RPMI8226 (cell line): ENCODE results near the gene CACNB1.
A peak's percentile ranks its signal among the peaks of the same experiment; 100 is the strongest.

Experiments used
- DNase-seq: peaks from one replicate; pipeline ENCODE4 v3.0.0-alpha.2; 2015

The CACNB1 gene

DNA sequence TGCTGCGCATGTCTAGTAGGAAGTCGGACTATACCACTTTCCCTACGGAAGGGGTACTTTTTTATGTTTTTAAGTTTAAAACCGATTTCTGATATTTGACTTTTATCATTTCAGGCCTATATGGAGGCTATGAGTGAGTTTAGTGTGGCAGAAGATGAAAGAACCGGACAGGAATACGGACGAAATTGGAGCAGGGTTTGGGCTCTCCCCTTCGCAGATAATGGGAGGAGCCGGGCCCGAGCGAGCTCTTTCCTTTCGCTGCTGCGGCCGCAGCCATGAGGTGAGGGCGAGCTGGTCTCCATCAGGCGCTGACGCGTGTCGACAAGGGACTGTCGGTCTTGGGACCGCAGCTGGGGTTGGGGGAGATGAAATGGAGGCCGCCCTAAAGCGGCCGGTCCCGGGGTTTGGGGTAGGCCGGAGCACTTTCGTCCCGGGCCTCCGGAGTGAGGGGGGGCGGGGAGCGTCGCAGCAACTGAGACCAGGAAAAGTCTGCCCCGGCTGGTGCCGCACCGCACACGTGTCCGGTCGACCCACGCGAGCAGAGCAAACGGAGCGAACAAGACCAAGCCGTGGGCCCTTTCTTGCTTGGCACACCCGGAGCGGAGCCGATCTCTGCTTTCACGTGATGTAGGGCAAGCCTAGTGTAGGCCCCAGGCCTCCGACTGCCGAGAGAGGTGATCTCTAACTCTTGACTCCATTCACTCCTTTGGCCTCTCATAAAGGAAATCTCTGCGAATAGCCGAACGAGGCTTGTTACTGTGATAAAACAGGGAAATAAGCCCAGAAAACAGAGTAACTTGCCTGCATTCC lies 2.8 kb upstream of the CACNB1 start, which contains the start of gene RPL19:
RPL19 (plus strand) TSS at position 214 of the 810 bp plus-strand sequence; CDS start at position 276, 62 bp downstream.
- DNase-seq = peak; percentile 84

DNA sequence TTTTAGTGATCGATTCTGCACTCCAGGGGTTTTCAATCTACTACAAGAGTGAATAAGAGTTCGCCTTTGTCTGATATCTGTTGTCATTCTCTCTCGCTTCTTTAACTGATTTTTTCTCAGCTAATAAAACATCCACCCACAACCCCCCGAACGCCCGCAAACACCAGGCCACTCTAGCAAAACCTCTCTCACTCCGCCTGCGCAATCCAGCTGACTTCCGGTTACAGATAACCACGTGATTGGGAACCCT lies 2.3 kb upstream of the CACNB1 start:
- peak; percentile 95 for DNase-seq

DNA sequence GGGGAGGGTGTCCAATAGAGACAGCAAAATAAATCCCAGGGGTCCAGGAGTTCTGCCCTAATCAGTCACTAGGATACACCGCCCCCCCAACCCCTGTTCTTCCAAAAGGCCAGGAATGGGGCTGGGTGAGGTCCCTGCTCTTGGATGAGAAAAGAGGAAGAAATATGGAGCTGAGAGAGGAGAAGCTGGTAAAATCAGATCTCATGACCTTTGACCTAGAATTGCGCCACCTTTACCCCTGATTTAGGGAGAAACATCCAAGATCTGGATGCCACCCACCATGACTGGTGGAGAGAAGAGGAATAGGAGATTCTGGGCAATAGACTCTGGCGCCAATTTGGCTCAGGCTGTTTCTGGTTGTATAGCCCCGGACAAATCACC lies 707 bp upstream of the CACNB1 start:
- DNase-seq = no peak

DNA sequence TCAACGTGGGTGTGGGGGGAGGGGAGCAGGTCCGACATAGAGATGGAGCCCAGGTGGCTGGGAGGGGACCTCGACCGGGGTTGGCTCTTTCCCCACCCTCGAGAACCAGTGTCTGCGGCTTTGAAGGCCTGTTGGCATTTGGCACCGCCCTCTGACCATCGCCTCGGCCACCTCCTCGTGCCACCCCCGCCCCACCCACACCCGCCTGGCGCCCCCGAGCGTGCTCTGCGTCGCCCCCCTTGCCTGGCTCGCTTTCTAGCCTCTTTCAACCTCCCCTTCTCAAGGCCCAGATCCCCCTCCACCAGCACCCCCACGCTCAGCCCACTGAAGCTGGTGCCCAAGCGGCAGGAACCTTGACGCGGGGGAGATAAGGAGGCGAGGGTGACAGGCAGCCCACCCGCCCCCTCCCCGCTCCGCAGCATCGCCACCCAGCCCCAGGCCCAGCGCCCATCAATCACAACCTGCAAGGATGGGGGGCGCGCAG lies 619 bp downstream of the CACNB1 start:
- peak; percentile 78 for DNase-seq

DNA sequence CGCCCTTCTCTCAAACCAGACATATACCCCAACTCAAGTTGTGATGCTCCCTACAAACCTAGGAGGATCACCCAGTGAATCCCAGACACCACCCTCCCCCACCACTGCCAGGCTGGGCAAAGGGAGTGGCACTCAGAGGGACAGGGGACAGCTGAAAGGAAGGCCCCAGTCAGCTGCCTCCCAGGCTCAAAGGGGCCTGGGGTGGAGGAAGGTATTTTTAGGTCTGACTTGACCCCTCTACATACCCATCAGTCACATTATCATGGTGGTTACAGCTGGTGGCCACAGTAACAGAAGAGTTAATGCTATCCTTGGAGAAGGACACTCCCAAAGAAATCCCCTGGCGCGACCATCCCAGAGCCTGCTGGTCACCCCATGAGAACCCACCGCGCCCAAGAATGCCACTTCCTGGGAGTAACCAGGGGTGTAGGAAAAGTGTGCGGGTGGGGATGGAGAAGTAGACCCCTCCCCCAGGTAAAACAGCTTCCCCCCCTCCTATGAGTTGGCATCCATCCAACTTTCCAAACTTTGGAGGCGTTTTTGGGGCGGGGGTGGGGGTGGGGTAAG lies 1.1 kb downstream of the CACNB1 start:
- DNase-seq = no peak

DNA sequence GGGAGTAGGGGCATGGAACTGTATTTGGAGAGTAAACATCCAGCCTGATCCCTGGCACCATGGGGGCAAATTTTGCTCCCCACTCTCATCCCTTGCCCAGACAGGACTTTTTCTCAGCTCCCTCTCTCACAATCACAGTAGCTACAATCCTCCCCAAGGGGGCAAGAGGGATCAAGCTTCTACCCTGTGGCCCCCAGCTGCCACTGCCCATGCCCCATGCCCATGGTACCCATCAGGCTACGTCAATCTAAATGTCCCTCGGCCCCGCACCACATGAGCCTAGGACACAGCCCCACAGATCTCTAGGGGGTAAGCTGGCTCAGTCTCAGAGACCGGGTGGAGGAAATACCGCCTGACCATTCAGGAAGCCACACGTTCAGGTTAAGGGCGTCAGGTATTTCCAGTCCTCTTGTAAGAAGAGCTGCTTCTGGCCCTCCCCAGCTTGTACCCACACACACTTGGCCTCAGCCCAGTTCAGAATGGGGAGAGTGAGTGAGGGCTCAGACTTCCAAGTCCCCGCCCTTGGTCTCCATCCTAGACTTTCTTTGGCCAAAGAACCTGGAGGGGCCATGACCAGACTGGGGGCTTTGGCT lies 1.8 kb downstream of the CACNB1 start:
- peak; percentile 72 for DNase-seq

DNA sequence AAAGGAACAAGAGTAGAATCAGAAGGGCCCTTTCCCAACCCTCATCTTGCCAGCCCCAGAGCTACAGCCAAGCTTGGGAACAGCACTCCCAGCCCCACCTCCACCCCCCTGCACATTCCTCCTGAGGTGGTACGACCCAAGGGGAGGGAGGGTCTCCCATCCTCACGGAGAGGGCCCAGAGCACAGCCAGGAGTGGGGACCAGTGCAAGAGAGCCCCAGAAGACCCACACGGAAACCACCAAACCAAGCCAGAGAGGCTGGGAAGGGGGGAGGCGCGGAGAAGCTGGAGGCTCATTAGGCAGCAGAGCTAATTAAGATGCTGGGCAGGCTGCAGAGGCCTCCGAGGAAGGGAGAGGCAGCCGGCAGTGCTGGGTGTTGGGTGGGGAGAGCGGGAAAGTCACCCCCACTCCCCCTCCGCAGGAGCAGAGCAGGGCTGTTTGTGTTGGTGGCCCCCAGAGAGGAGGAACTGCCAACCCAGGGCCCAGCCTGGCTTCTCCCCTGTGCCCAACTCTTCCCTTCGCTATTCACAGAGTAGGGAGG lies 2.4 kb downstream of the CACNB1 start:
- DNase-seq = no peak

DNA sequence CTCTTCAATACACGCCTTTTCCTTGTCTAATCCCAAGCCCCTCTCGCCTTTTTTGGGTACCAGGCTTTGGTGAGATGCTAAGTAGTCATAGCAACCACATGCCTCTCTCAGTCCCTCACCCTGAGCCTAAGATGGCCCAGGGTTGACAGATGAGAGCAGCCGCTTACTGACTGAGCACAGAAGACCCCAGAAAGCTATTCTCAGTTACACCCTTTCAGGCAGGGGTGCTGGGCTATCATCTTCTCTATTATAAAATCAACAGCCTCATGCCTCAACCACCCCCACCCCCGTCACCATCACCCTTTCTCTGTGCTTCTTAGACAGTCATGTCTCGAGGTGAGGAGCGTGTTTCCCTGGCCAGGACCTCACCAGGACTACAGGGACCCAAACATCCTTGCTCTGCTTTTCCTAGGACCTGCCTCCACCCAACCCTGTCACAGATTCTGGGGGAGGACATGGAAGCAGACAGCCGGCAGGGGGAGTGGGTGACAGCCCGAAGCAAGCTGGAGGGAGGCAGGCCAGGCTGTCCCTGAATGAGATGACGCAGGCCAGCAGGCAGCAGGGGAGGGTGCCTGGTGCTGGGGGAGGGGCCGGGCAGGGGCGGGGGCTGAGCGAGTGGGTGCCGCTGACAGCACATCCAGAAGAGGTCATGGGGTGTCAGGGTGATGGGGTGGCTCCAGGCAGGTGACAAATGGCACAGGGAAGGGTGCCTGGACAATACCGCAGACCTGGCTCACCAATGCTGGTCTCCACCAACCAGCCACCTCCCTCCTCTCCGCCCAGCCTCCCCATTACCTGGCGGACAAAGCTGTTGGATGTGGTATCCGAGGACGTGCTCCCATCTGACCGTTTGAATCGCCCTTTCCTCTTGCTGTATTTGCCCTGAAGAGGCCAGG lies 3.1 kb downstream of the CACNB1 start:
- no peak for DNase-seq

DNA sequence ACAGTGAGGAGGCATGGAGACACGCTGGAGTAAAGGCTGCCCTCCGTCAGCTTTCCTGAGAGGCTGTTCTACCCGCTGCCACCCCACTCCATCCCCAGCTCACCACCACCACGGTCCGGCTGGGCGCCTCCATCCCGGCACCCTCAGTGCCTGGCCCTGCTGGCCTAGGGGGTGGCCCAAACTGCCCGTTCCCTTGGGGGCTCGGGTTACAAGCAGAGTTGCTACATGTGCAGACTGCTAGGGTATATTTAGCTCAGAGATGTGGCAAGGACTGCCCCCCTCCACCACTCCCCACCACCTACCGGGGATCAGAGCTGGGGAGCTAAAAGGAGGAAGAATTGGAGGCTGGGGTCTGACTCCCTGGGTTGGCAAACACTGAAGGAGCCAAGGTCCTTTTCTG lies 4.1 kb downstream of the CACNB1 start:
- no peak for DNase-seq

DNA sequence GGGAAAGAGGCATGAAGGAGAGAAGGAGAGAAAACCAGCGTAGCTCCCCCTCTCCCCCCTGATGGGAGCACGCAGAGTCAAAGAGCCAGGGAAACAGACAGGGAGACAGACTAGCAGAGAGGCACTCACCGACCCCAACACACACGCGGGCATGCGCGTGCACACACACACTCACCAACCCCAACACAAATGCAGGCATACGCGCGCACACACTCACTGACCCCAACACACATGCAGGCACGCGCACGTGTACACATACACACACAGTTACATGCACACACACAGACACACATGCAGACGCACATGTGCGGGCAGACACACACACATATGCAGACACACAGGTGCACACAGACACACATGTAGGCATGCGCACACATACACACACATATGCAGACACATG lies 4.6 kb downstream of the CACNB1 start:
- DNase-seq = no peak

DNA sequence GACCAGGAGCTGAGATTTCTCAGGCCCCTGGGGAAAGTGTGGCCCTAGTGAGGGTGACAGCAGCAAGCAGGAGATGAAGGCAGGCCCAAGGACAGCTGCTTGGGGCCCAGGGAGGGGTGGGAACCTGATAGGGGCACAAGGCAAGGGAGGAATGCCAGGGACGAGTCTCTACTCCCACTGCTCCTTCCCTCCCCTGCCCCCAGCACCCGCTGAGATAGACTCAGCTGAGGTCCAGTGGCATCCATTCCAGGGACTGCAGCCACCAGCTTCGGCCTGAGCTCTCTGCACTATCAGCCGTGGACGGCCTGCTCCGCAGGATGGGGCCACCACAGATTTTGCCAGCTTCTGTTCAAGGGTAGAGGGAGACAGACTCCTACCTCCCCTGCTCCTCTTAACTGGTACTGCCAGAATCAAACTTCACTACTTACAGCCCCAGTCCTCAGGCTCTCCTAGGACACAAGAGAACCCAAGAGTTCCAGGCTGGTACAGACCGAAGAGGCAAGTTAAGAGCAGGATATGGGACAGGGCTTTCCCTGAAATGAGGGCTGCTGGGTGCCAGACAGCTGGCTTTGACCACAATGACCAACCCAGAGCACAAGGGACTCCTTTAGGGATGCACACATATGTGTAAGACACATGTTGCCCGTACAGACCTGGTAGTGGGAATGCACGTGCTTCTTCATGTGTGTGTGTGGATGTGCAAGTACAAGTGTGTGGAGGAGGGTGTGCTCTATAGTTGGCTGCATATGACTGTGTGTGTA lies 5.5 kb downstream of the CACNB1 start:
- no peak for DNase-seq

DNA sequence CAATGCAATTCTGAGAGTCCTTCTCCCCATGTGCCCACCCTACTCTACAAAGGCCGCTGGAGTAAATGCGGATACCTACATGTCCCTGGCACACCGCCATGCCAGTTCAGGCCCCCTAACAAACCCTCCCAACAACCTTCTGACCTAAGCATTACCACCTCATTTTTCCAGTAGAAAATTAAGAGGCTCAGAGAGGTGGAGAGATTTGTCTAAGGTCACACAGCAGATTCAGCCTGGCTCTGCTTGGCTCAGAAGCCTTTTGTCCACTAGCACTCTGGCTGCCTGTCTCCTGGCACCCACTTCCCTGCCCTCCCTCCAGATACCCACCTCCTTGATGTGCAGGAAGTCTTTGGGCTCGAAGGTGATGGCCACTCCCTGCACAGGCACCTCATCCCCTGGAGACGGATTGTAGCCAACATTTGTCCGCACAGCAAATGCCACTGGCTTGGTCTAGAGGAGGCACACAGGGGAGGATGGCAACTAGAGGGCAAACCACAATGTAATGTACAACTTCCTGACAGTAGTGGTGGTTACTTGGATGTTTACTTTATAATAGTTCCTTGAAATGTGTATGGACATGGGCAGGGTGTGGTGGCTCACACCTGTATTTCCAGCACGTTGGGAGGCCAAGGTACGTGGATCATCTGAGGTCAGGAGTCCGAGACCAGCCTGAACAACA lies 10.2 kb downstream of the CACNB1 start:
- DNase-seq = no peak

DNA sequence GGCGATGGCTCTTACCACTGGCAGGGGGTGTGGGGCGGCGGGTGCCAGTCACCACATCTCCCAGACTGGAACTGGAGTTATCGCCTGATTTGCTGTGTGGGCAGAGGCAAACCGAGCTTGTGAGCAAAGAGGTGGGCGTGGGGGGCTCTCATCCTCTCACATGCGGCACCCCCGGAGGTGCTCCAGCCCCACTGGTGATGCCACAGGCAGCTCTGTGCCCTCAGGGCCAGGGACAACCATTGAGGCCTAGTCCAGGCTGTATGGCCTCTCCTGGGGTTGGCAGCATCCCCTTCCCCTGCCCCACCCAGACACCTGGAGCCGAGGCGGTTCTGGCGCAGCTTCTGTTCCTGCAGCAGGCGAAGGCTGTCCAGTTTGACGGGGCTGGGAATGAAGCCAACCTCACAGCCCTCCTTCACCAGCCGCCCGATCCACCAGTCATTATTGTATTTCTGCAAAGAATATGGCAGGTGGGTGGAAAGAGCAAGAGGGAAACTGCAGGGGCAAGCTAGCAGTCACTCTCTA lies 10.9 kb downstream of the CACNB1 start:
- DNase-seq = no peak

DNA sequence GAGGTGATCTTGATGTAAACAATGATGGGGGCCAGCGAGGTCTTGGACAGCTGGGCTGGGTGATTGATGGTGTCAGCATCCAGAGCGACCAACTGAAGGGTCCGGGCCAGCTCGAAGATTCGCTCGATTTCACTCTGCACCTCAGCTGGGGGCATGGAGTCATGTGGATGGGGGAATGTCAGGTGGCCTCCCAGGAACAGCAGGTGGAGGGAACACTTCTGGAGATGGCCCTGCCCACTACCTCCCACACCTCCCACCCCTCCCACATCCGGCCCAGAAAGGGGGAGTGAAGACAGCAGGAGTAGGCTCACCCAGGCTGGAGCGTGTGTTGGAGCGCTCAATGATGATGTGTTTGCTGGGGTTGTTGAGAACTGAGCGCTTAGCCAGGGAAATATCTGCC lies 13.7 kb downstream of the CACNB1 start:
- no peak for DNase-seq

DNA sequence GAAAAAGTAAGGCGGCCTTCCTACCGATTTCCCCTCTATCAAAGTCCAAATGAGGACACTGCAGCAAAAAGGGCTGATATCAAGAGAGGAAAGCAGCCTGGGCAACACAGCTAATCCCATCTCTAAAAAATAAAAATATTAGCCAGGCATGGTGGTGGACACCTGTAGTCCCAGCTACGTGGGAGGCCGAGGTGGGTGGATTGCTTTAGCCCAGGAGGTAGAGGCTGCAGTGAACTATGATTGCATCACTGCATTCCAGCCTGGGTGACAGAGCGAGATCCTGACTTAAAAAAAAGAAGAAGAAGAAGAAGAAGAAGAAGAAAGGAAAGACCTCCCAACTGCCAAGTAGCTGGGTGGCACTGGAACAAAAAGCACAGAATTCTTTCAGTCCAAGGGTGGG lies 14.4 kb downstream of the CACNB1 start:
- no peak for DNase-seq

DNA sequence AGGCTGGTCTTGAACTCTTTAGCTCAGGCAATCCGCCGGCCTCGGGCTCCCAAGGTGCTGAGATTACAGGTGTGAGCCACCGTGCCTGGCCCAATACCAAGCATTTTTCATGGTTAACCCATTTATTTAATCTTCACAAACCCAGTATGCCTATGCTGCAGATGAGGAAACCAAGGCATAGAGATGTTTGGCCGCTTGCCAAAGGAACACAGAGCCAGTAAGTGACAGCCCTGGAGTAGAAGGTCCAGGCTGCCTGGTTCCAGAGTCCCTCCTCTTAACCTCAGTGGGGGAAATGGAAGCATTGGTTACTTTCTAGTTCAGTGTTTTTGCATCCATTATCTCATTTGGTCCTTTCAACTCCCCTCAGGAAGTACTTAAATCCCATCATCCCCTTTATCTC lies 16.2 kb downstream of the CACNB1 start:
- DNase-seq = no peak

DNA sequence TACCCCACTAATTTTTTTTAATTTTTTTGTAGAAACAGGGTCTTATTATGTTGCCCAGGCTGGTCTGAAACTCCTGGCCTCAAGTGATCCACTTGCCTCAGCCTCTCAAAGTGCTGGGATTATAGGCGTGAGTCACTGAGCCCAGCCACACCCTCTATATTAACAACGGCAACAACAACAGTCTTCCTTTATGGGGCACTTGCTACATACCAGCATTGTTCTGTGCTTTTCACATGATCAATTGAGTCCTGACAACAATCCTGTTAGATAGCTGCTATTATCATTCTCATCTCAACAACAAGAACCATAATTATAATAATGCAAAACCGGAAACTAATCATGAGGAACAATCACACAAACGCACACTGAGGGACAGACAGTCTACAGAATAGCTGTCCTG lies 18.9 kb downstream of the CACNB1 start:
- DNase-seq = no peak

DNA sequence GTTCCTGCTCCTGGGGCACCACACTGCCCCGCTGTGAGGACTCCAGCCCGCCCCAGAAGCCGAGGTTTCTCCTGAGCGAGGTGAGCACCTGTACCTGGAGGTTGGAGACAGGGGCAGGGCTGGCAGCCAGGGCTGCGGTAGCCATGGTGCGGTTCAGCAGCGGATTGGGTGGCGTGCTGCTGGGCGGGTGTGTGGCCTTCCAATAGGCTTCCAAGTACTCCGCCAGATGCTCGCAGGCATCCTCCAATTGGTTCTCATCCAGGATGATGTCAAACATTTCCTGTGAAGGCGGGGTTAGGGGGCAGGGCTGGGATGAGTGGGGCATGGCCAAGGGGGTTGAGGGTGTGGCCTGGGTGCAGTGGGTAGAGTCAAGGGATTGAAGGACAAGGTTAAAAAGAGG lies 20.2 kb downstream of the CACNB1 start:
- DNase-seq = no peak

DNA sequence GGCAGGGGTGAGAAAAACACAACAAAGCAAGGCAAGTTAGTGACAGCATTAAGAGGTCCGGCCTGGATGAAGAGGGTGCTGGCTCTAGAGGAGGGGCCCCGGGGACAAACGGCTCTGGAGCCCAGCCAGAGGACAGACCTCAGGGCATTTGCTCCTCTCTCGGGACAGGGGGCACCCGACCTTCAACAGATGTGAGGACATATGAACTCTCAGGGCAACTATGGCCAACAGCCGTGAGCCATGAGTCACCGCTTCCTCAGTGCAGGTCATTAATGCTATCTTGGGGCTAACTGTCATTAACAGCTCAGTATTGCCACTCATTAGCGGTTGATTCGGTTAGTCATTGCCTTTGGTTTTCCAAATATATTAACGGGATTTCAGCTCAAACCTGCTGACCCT lies 21.8 kb downstream of the CACNB1 start:
- DNase-seq = no peak

DNA sequence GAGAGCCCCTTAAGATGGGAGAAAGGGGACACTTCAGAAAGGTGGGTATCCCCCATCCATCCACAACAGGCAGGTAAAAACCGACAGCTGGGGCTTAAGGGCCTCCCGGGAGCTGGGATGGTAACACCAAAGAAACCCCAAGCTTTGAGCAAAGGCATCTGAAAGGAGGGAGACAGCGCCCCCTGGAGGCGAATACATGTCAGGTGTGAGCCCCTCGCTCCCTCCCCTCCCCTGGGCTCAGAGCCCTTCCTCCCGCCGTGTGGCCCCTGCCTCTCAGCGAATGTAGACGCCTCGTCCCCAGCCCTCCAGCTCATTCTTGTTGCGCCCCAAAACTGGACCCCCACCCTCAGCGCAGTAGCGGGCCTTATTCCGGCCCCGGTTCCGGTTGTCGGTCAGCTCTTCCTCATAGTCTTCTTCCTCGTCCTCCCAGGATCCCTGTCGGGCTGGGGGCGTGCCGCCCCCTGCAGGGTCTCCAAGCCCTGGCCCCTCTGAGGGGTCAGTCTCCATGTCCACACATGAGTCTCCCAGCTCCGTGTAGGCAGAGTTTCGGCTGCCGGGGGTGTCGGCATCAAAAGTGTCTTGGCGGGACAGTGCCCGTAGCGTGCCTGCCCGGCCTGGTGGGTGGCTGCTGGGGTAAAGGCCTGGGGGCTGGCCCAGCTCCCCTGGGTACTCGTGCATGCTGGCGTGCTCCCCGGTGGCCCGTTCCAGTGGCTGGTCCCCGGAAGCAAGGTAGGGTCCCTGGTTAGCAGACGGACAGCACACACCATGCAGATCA lies 22.4 kb downstream of the CACNB1 start:
- DNase-seq = peak; percentile 82
